GM12864 (cell line): ENCODE data around the gene CGREF1.

Experiments used
- DNase-seq: peaks from one replicate; pipeline ENCODE4 v3.0.0-alpha.2; 2011; ENCODE audit warnings: low read depth
- H3K4me3 ChIP-seq: 2 replicates; pipeline ENCODE4 v1.5.1; 2011; ENCODE audit warnings: mild to moderate bottlenecking, low read depth, low read length, control low read depth
- TF ChIP-seq, protein P1 (sequence below): IDR thresholded peaks from 2 replicates; pipeline ENCODE4 v1.5.1; 2011; ENCODE audit warnings: low read depth, mild to moderate bottlenecking, moderate library complexity, low read length, control low read depth, inconsistent platforms; ENCODE audit errors: missing control alignments

CGREF1 gene

DNA sequence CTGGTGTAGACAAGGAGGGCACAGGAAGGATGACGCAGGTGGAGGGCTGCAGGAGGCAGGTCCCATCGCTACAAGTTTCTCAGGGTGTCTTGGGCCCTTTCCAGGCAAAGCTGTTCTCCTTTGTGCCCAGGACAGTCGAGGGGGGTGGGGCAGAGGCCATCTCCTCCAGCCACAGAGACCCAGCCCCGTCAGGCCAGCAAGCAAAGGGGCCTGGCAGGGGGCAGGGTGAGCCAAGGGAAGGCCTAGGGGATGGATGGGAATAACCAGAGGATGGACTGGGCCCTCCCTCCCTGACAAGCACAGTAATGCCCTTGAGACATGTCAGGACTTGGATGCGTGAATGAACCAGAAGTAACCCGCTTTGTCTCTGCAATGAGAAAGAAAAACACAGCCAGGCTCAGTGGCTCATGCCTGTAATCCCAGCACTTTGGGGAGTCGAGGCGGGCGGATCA is 36.2 kb upstream of the CGREF1 start:
- TF ChIP-seq, protein P1, sequence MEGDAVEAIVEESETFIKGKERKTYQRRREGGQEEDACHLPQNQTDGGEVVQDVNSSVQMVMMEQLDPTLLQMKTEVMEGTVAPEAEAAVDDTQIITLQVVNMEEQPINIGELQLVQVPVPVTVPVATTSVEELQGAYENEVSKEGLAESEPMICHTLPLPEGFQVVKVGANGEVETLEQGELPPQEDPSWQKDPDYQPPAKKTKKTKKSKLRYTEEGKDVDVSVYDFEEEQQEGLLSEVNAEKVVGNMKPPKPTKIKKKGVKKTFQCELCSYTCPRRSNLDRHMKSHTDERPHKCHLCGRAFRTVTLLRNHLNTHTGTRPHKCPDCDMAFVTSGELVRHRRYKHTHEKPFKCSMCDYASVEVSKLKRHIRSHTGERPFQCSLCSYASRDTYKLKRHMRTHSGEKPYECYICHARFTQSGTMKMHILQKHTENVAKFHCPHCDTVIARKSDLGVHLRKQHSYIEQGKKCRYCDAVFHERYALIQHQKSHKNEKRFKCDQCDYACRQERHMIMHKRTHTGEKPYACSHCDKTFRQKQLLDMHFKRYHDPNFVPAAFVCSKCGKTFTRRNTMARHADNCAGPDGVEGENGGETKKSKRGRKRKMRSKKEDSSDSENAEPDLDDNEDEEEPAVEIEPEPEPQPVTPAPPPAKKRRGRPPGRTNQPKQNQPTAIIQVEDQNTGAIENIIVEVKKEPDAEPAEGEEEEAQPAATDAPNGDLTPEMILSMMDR = no peak
- H3K4me3 ChIP-seq = no peak overlapping the region
- no peak for DNase-seq

DNA sequence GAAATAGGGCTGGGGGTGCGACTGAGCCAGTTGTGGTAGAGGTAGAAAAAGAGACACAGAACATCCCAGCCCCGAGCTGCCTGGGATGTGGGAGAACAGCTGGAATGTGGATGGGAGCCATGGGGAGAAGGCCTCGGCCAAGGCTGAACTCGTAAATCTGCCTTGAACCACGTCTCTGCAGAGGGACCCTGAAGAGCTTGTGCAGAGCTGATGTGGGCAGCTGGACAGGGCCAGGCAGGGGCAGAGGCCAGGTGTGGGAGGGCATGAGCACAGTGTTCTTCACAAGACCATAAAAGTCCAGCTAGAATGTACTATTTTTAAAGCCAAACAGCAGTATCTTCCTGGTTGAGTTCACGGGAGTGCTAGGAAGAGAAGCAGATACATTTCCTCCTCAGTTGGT is 35.6 kb upstream of the CGREF1 start:
- H3K4me3 ChIP-seq = no peak overlapping the region
- TF ChIP-seq, protein P1 = no peak
- no peak for DNase-seq

DNA sequence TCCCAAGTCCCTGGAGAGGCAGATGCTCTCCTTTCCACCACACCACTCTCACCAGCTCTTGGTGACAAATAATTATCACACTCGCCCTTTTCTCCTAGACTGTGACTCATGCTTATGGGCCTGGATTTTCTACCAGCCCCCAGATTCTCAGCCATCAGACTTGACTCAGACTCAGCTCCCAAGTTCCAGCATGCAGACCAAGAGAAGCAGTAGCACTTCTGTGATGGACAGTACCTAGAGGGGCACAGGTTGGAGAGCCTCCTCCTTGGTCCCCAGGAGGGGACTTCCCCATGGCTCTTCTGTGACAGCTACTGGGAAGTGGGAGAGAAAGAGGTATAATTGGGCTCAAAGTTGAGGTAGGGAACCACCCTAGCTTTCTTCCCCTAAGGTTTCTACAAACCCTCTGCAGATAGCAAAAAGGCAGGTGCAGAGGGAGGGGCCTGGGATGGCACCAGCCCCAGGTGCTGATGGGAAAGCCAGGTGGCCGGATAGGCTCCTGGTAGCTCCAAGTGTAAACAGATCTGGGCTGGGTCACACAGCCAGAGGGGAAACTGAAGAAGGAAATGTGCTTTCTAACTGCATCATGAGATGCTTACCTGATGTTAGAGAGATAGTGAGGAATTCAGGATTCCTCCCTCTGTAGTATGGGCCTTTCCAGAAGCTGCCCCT is 34.0 kb upstream of the CGREF1 start:
- no peak for DNase-seq
- TF ChIP-seq, protein P1 = no peak
- H3K4me3 ChIP-seq = no peak overlapping the region

DNA sequence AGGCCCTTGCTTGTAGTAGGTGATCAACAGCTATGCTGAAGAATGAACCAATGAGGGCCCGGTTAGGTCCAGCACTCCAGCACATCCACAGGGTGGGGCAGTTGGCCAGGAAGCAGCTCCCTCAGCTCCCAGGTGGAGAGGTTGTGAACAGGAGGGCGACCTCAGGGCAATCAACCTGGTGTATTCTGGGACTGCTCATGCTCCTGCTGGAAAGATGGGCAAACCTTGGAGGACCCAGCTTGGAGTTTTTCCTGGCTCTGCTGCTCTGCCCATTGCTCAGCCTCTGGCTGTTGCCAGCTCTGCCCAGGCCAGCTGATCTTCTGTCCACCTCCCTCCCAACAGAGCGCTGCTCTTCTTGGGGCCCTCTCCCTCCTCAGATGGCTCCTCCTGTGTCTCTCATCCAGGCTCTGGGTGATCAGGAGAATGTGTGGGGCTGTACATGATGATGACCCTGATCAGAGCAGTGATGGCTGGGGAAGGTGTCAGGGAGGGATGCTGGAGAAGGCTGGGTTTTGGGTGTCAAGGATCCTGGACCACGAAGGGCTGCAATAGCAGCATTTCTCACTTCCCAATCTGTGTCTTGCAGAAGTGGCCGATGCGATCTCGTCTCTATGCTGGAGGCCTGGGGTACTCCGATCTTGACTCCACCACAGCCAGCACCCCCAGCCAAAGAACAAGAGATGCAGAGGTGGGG is 33.3 kb upstream of the CGREF1 start:
- no peak overlapping the region for H3K4me3 ChIP-seq
- TF ChIP-seq, protein P1 = no peak
- no peak for DNase-seq

DNA sequence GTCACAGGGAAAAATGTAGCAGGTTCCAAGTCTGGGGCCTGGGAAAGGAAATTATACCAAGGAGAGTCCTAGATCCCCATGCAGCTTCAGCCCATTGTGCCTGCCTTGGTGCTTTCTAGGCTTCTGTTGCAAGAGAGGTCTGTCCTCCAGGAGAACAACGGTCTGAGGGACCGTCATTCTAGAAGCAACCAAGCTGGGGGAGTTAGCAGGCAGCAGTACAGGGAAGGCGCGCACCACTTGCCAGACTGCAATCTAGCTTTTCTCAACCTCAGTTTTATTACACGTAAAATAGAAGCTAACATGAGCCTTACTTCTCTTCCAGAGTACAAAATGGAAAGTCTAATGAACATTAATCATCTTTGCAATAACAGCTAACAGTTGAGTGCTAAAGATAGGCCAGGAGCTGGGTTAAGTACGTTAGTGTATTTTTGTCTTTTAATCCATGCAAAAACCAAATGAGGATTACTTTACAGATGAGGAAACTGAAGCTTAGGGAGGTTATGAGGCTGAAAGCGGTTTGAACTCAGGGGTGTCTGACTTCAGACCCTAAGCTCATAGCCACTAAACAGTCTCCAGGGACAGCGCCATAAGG is 31.8 kb upstream of the CGREF1 start:
- TF ChIP-seq, protein P1 = no peak
- no peak overlapping the region for H3K4me3 ChIP-seq

DNA sequence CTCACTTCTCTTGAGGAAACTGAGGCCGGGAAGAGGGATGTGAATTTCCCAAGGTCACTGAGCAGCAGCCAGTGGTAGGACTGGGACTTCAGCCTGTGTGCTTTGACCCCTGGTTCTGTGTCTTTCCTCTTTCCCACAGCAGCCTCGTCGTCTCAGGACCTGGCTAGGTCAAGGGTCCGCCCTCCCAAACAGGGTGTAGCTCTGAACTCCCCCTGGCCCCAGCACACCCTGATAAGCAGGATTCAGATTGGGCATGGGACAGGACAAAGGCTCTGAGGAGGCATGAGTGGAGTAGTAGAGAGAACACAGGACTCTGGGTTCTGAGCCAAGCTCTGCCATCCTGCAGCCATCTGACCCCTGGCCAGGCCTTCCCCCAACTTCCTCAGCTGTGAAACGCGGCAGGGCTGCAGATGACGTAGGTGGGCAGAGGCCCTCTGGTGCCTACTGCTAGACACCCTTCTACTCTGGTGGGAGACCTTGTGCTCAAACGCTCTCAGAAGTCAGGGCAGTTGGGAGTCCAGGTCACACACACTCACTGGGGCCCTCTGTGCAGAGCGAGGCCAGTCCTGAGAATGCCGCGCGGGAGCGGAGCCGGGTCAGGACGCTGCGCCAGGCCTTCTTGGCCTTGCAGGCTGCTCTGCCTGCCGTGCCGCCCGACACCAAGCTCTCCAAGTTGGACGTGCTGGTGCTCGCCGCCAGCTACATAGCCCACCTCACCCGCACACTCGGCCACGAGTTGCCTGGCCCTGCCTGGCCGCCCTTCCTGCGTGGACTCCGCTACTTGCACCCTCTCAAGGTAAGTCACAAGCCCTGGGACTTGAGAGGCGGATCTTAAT is 30.9 kb upstream of the CGREF1 start:
- TF ChIP-seq, protein P1 = no peak
- no peak overlapping the region for H3K4me3 ChIP-seq
- no peak for DNase-seq

More for the DNA sequence above, 31.8 kb upstream of the CGREF1 start:
- no peak for DNase-seq
